Measurements from ENCODE around the gene PODNL1.

The PODNL1 gene

DNA sequence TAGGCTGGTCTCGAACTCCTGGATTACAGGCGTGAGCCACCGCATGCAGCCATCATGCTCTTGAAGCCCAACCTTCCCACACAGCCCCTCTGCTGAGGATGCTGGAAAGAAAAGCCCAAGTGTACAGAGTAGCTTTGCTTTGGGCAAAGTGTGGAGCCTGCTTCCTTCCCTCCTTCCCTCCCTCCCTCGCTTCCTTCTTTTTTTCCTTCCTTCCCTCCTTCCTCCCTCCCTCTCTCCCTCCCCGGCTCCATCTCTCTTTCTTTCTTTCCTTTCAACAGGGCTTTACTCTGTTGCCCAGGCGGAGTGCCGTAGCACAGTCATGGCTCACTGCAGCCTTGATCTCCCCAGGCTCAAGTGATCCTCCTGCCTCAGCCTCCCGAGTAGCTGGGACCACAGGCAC is 29.5 kb downstream of the PODNL1 start:
- DNase-seq (ENCODE audit: low spot score), result no peak
- TF ChIP-seq, protein P1, sequence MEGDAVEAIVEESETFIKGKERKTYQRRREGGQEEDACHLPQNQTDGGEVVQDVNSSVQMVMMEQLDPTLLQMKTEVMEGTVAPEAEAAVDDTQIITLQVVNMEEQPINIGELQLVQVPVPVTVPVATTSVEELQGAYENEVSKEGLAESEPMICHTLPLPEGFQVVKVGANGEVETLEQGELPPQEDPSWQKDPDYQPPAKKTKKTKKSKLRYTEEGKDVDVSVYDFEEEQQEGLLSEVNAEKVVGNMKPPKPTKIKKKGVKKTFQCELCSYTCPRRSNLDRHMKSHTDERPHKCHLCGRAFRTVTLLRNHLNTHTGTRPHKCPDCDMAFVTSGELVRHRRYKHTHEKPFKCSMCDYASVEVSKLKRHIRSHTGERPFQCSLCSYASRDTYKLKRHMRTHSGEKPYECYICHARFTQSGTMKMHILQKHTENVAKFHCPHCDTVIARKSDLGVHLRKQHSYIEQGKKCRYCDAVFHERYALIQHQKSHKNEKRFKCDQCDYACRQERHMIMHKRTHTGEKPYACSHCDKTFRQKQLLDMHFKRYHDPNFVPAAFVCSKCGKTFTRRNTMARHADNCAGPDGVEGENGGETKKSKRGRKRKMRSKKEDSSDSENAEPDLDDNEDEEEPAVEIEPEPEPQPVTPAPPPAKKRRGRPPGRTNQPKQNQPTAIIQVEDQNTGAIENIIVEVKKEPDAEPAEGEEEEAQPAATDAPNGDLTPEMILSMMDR (IDR thresholded peaks at IDR 0.05; ENCODE audit: borderline replicate concordance, control extremely low read depth, extremely low read depth, insufficient read depth, missing control alignments), result no peak
- in situ Hi-C loops (cut with MboI; ENCODE audit: low sequenced_read_pairs, unreplicated experiment), result no loop called here

DNA sequence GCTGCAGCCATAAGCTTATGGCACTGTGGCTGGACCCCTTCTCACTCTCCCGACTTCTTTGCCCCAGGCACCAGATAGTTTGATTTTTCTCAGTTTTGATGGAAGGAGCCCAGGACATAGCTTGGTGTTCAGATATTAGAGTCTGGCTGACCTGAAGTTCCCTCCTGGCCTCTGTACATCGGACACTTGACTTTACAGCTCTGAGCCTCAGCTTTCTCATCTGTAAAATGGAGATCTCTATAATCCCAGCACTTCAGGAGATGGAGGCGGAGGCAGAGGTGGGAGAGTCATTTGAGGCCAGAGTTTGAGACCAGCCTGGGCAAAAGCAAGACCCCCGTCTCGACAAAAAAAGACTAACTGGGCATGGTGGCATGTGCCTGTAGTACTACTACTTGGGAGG is 31.3 kb downstream of the PODNL1 start:
- in situ Hi-C loops (cut with MboI; ENCODE audit: low sequenced_read_pairs, unreplicated experiment), result no loop called here

DNA sequence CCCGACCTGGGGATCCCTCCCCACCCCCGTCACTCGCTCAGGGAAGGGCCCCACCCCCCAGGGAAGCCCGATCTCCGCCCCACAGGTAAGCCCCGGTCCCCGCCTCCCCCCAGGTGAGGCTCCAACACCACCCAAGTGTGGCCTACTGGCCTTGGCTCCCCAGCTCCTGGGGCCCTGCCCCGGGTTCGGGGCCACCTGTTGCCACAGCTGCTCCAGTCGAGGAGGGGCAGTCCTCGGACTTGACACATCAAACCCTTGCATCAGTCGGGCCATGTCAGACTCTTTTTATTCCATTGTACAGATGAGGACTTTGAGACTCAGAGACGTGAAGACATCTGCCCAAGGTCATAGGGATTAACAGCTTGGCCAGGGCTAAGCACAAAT is 31.7 kb downstream of the PODNL1 start:
- no peak for DNase-seq (ENCODE audit: low spot score)
- in situ Hi-C loops (cut with MboI; ENCODE audit: low sequenced_read_pairs, unreplicated experiment), result no loop called here

More for the DNA sequence above, 31.3 kb downstream of the PODNL1 start:
- DNase-seq (ENCODE audit: low spot score), result no peak
- TF ChIP-seq, protein P1 (IDR thresholded peaks at IDR 0.05; ENCODE audit: borderline replicate concordance, control extremely low read depth, extremely low read depth, insufficient read depth, missing control alignments), result no peak

DNA sequence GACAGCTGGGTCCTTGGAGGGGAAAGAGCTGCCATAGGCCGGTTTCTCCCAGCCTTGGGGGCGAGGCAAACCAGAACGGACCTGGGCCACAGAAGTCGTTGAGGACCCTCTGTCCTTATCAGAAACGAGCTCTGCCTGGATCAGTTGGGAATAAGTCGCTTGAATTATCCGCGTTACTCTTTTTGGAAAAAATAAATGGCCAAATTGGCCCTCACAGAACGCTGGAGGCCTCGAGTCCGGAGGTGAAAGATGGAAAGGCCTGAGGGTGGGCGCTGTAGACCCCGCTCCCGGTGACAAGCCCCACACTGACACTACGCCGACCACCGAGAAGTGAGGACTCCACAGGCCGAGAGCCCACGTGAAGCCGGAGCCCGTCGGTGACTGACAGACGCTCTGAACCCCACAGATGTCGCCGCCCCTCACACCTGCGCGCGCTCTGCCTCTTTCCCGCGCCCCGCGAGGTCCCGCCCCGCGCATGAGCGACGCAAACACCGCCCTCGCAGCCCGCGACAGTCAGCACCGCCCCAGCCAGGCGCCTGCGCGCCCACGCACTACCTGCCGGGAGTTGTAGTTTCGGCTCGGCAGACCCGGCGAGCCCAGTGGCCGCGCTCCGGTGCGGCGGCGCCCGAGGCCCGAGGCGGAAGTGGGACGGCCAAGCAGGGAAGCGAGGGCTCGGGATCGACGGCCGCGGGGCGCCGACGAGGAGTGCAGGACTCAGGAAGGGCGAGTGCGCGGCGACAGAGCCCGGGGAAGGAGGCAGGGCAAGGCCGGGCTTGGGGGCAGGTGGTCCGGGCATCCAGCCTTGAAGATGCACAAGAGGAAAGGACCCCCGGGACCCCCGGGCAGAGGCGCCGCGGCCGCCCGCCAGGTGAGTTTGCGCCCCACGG is 32.3 kb downstream of the PODNL1 start, which contains the start of the genes BRME1 and CC2D1A:
BRME1 (minus strand) TSS at position 484 of the 887 bp plus-strand sequence. CDS start 1,225 bp downstream, outside the sequence.
CC2D1A (plus strand) TSS at position 568 of the 887 bp plus-strand sequence; CDS start at position 809, 241 bp downstream.
- in situ Hi-C loops (cut with MboI; ENCODE audit: low sequenced_read_pairs, unreplicated experiment), result no loop called here
- TF ChIP-seq, protein P1 (IDR thresholded peaks at IDR 0.05; ENCODE audit: borderline replicate concordance, control extremely low read depth, extremely low read depth, insufficient read depth, missing control alignments), result no peak
- DNase-seq (ENCODE audit: low spot score), result peak; percentile 99

More for the DNA sequence above, 31.7 kb downstream of the PODNL1 start:
- TF ChIP-seq, protein P1 (IDR thresholded peaks at IDR 0.05; ENCODE audit: borderline replicate concordance, control extremely low read depth, extremely low read depth, insufficient read depth, missing control alignments), result no peak

DNA sequence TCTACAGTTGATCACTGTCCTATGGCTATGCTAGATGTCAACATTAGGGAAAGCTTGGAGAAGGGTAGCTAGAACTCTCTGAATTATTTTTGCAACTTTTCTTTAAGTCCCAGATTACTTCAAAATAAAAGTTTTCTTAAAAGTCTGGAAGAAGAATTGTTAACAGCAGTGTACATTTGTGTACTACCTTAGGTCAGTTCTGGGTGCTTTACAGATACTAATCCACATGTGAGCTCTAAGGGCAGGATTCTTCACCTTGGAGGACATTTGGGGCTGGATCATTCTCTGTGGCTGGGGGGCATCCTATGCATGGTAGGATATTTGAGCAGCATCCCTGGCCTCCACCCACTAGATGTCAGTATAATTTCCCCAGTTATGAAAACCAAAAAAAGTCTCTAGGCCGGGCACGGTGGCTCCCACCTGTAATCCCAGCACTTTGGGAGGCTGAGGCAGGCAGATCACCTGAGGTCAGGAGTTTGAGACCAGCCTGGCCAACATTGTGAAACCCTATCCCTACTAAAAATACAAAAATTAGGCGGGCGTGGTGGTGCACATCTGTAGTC is 35.1 kb downstream of the PODNL1 start:
- DNase-seq (ENCODE audit: low spot score), result peak; percentile 50
- in situ Hi-C loops (cut with MboI; ENCODE audit: low sequenced_read_pairs, unreplicated experiment), result no loop called here
- TF ChIP-seq, protein P1 (IDR thresholded peaks at IDR 0.05; ENCODE audit: borderline replicate concordance, control extremely low read depth, extremely low read depth, insufficient read depth, missing control alignments), result peak; percentile 22

DNA sequence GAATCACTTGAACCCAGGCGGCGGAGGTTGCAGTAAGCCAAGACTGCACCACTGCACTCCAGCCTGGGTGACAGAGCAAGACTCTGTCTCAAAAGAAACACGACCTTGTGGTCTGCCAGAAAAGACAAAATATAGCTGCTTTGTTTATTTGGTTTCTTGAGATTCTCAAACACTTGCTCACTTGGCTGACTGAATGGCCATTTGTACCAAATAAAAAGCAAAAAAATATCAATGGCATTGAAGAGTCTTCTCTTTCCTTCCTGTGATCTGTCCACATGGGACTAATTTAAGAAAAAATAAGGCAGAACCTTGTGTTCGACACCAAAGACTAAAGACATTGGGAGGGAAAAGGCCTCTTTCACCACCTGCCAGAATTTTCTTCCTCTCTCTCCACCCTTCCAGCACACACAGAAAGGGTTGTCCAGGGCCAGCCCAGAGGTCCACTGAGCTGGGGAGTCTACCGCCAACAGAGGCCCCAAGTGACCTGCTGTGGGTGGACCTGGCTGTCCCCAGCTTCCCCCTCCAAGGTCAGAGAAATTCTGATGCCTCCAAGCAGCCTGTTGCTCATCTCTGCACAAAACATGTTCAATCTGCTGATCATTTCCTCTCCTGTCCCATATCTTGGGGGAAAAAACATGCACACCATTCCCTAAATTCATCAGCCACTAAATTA is 38.2 kb downstream of the PODNL1 start:
- TF ChIP-seq, protein P1 (IDR thresholded peaks at IDR 0.05; ENCODE audit: borderline replicate concordance, control extremely low read depth, extremely low read depth, insufficient read depth, missing control alignments), result no peak
- DNase-seq (ENCODE audit: low spot score), result no peak
- in situ Hi-C loops (cut with MboI; ENCODE audit: low sequenced_read_pairs, unreplicated experiment), result no loop called here
